ENCODE data around the gene XRCC4. TPM values are rescaled to one million over a fixed set of nuclear protein-coding genes. Genes with fewer than 3 reads are reported as not detected.

Gene XRCC4
- total and polyA plus RNA-seq, 2 of the 8 experiments (the other 6 are each of a cell fraction or from before 2014, with no cell fraction given) = 3.0 to 8.3 TPM

- Histone ChIP-seq H3K23me2 (ENCODE audit: low read depth, low read length) (no peaks in the 10 kb centered on the region), H3K56ac (replicated peaks; ENCODE audit: insufficient read length, low read depth, low read length) (no peak overlapping the region), H3K4me3 (ENCODE audit: extremely low read depth in 1 of 4, insufficient read depth in 2 of 4, low read depth in 3 of 4, low read length in 4 of 4) (no peak overlapping the region), H2AK5ac (ENCODE audit: low read depth, low read length) (no peak overlapping the region), H4K91ac (replicated peaks; ENCODE audit: insufficient read length, low read length) (no peak overlapping the region), H2BK120ac (replicated peaks; ENCODE audit: low read depth, low read length) (no peak overlapping the region), H3K27me3 (replicated peaks in 1 of 4; ENCODE audit: control insufficient read depth in 3 of 4, extremely low read depth in 1 of 4, insufficient read depth in 3 of 4, low read length in 3 of 4) (no peaks in the 10 kb centered on the region), H2BK20ac (ENCODE audit: low read length) (no peak overlapping the region), H3K79me1 (ENCODE audit: low read depth, low read length) (no peaks in the 10 kb centered on the region), H2BK15ac (ENCODE audit: low read length) (no peak overlapping the region), H3K4me1 (replicated peaks in 1 of 4; ENCODE audit: control insufficient read depth in 3 of 4, insufficient read depth in 4 of 4, low read length in 3 of 4) (peaks cover 0 to 3% (median 2%) of the 10 kb centered on the region in 4 experiments; a peak in 2 of 7 replicates), H3K18ac (ENCODE audit: extremely low read depth, low read length) (no peak overlapping the region), H3K79me2 (ENCODE audit: control insufficient read depth in 1 of 2, insufficient read depth in 2 of 2, low read length in 2 of 2) (no peaks in the 10 kb centered on the region), H3K27ac (ENCODE audit: low read depth, low read length) (no peak overlapping the region), H3K14ac (ENCODE audit: insufficient read length) (no peak overlapping the region), H2AFZ (ENCODE audit: low read length) (no peak overlapping the region), H3K9ac (replicated peaks in 1 of 4; ENCODE audit: extremely low read depth in 1 of 4, low read depth in 3 of 4, low read length in 3 of 4) (no peak overlapping the region), H3K4me2 (ENCODE audit: insufficient read depth in 1 of 2, low read depth in 2 of 2, low read length in 2 of 2) (no peak overlapping the region), H3K36me3 (ENCODE audit: control insufficient read depth in 2 of 4, insufficient read depth in 4 of 4, low read length in 3 of 4) (no peaks in the 10 kb centered on the region; a peak in 1 of 8 replicates), H4K20me1 (replicated peaks in 1 of 2; ENCODE audit: control insufficient read depth in 1 of 2, insufficient read depth in 2 of 2, low read length in 2 of 2) (no peaks in the 10 kb centered on the region), H4K5ac (ENCODE audit: insufficient read length, low read depth, low read length) (no peak overlapping the region), H3K23ac (ENCODE audit: insufficient read length) (no peak overlapping the region), H2BK12ac (ENCODE audit: low read depth, low read length) (no peak overlapping the region), H3K9me3 (ENCODE audit: insufficient read depth in 2 of 2, low read depth in 1 of 2, low read length in 1 of 2) (no peaks in the 10 kb centered on the region), H4K8ac (ENCODE audit: extremely low read depth, insufficient read depth, low read length) (no peak overlapping the region), H2BK5ac (ENCODE audit: low read depth, low read length) (no peak overlapping the region), H3K4ac (replicated peaks; ENCODE audit: insufficient read length, low read depth, low read length) (no peak overlapping the region)
- ChIA-PET POLR2A (ENCODE audit: partially characterized antibody) (interaction anchor here (1.4 kb wide), 1 partner anchor 16 kb away, joined by 5 read pairs; no protein-coding TSS in a partner anchor), CTCF (ENCODE audit: partially characterized antibody) (no interaction called here)
- FAIRE-seq (no peak), DNase-seq (ENCODE audit: low read depth in 1 of 2, low spot score in 2 of 2) (no peak)
- WGBS, 2 experiments (ENCODE audit: extremely low coverage in 1 of 2, insufficient coverage in 1 of 2, insufficient read length in 1 of 2, insufficient replicate concordance in 2 of 2, low coverage in 1 of 2, low lambda C conversion rate in 2 of 2, missing lambda C conversion rate in 1 of 2) = 83% methylated on average over 1 of the region's 1 CpG; no CpG with 5 or more reads in 1 of the 2 experiments
These were observed 293.6 kb downstream of the XRCC4 start for GRCh38 chr5:83370957-83371356.
